Transverse colon (tissue), 3 donors: ENCODE measurements around the gene TEDC1.

Experiments used
- CTCF ChIP-seq, 5 experiments: fragments of 200-600 bp in 3 of 5; fragments of 450-650 bp in 2 of 5; sonication (generic) in 3 of 5; IDR thresholded peaks; 1 replicate in 2 of 5; 2 replicates in 3 of 5; pipeline ENCODE4 v1.5.1; 2016 to 2017; ENCODE audit warnings: antibody characterized with exemption in 5 of 5, inconsistent platforms in 3 of 5, mild to moderate bottlenecking in 2 of 5, moderate library complexity in 1 of 5
- POLR2A ChIP-seq: fragments of 450-650 bp; IDR thresholded peaks from one replicate; pipeline ENCODE4 v1.6.1; 2016; ENCODE audit warnings: antibody characterized with exemption, mild to moderate bottlenecking, moderate library complexity

GRCh38 chr14:105495990-105496830 is 5.2 kb downstream of the TEDC1 start:
- TF ChIP-seq POLR2A, result no peak
- TF ChIP-seq CTCF (IDR thresholded peaks at IDR 0.05), result no peak
